Mesendoderm (in vitro differentiated cells): ENCODE results near the gene SMYD3.

Source experiments
- DNase-seq: peaks from one replicate; pipeline ENCODE4 v3.0.0; 2013
- H2AK5ac ChIP-seq: 2 replicates; pipeline ENCODE4 v1.6.1; 2013; ENCODE audit warnings: low read length, inconsistent platforms
- H2BK120ac ChIP-seq: 2 replicates; pipeline ENCODE4 v1.6.1; 2013; ENCODE audit warnings: low read depth, mild to moderate bottlenecking, low read length, moderate library complexity, mixed read lengths
- H2BK15ac ChIP-seq: replicated peaks from 2 replicates; pipeline ENCODE4 v1.6.1; 2013; ENCODE audit warnings: low read depth, mild to moderate bottlenecking, moderate library complexity
- H2BK5ac ChIP-seq: 2 replicates; pipeline ENCODE4 v1.6.1; 2013; ENCODE audit warnings: low read length, inconsistent platforms
- H3K18ac ChIP-seq: 2 replicates; pipeline ENCODE4 v1.6.1; 2013; ENCODE audit warnings: mild to moderate bottlenecking, low read length, mixed read lengths
- H3K23ac ChIP-seq: one replicate; pipeline ENCODE4 v1.6.1; 2013; ENCODE audit warnings: low read length
- H3K27ac ChIP-seq: 2 replicates; pipeline ENCODE4 v1.5.1; 2013; ENCODE audit warnings: low read depth, mild to moderate bottlenecking, inconsistent platforms, low read length, moderate library complexity
- H3K27me3 ChIP-seq: 2 replicates; pipeline ENCODE4 v1.6.1; 2013; ENCODE audit warnings: low read length, control low read depth, mild to moderate bottlenecking, inconsistent platforms; ENCODE audit not compliant: insufficient read depth, poor library complexity
- H3K36me3 ChIP-seq: 2 replicates; pipeline ENCODE4 v1.6.1; 2013; ENCODE audit warnings: low read length, inconsistent platforms; ENCODE audit not compliant: control insufficient read depth, insufficient read depth
- H3K4ac ChIP-seq: one replicate; pipeline ENCODE4 v1.6.1; 2013; ENCODE audit warnings: low read depth, mild to moderate bottlenecking, low read length, moderate library complexity
- H3K4me1 ChIP-seq: 2 replicates; pipeline ENCODE4 v1.6.1; 2013; ENCODE audit warnings: low read depth, low read length, inconsistent platforms; ENCODE audit not compliant: control insufficient read depth
- H3K4me2 ChIP-seq: 2 replicates; pipeline ENCODE4 v1.6.1; 2013; ENCODE audit warnings: low read length
- H3K4me3 ChIP-seq: 2 replicates; pipeline ENCODE4 v1.5.1; 2013; ENCODE audit warnings: mild to moderate bottlenecking, low read length
- H3K56ac ChIP-seq: one replicate; pipeline ENCODE4 v1.6.1; 2013; ENCODE audit warnings: low read length
- H3K79me1 ChIP-seq: 2 replicates; pipeline ENCODE4 v1.6.1; 2013; ENCODE audit warnings: low read length, inconsistent platforms
- H3K79me2 ChIP-seq: 2 replicates; pipeline ENCODE4 v1.6.1; 2013; ENCODE audit warnings: mild to moderate bottlenecking, low read length; ENCODE audit not compliant: control insufficient read depth, insufficient read depth
- H3K9ac ChIP-seq: 2 replicates; pipeline ENCODE4 v1.6.1; 2013; ENCODE audit warnings: low read length, inconsistent platforms
- H4K5ac ChIP-seq: one replicate; pipeline ENCODE4 v1.6.1; 2013; ENCODE audit warnings: low read length
- H4K8ac ChIP-seq: one replicate; pipeline ENCODE4 v1.6.1; 2013; ENCODE audit warnings: low read depth, mild to moderate bottlenecking, control low read depth, low read length, moderate library complexity
- WGBS: extraction: QIAGEN DNeasy Blood & Tissue Kit; methylation state at CpG from one replicate; pipeline ENCODE4 v1.1.7; 2013; ENCODE audit warnings: low lambda C conversion rate, missing lambda C conversion rate; ENCODE audit not compliant: insufficient coverage; ENCODE audit errors: extremely low coverage; 5-methylcytosine and 5-hydroxymethylcytosine counted together

SMYD3 gene

DNA sequence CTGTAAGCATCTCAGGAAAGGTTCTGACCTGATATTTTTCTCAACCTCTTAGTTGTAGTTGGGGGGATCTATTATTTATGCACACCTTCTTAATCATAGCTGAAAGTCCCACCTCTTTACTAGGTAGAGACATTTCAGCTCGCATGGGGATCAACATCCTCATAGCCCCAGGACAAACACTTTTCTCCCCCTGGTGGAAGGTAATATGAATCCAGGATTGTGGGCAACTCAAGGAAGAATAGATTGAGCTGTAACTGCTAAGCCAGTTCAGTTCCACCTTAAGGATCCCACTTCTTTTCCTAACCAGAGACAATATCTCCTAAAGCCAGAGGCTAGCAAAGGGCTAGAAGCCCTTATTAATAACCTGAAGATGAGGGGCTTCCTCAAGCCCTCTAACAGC lies 25.4 kb upstream of the SMYD3 start:
- Histone ChIP-seq H3K23ac (no peak overlapping the region), H2BK120ac (no peak overlapping the region), H3K27me3 (no peaks in the 10 kb centered on the region), H3K18ac (no peak overlapping the region), H3K4me3 (no peak overlapping the region), H3K4me1 (no peaks in the 10 kb centered on the region), H3K56ac (no peak overlapping the region), H3K36me3 (no peaks in the 10 kb centered on the region), H3K4me2 (no peak overlapping the region), H2AK5ac (no peak overlapping the region), H3K79me1 (no peaks in the 10 kb centered on the region), H2BK15ac (no peak overlapping the region), H2BK5ac (no peak overlapping the region), H4K8ac (no peak overlapping the region), H3K9ac (no peak overlapping the region), H4K5ac (no peak overlapping the region), H3K79me2 (no peaks in the 10 kb centered on the region), H3K4ac (no peak overlapping the region), H3K27ac (no peak overlapping the region)
- no CpG with 5 or more reads among the region's 1 CpG for WGBS
- no peak for DNase-seq

DNA sequence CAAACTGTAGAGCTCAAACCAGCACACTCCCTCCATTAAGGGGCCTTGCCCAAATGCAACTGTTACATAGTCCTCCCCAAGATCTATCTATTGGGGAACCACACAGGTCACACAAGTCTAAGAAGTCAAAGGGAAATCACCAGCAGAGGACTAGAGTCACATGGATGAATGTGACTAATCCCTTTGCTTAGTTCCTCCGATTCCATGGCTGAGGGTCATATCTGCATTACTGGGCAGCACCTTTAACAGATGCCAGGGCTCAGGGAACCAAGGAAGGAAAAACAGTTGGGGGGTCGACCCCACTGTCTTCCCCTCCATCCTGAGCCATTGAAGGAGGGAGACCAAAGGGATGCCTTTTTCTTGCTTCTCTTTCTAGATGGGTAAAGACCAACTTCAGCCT lies 23.4 kb upstream of the SMYD3 start:
- no peak overlapping the region for H4K8ac ChIP-seq
- no peaks in the 10 kb centered on the region for H3K36me3 ChIP-seq
- no peaks in the 10 kb centered on the region for H3K27me3 ChIP-seq
- no peak for DNase-seq
- H2BK5ac ChIP-seq, result no peak overlapping the region
- no peaks in the 10 kb centered on the region for H3K79me1 ChIP-seq
- WGBS, result no CpG with 5 or more reads among the region's 2 CpGs
- no peak overlapping the region for H2BK15ac ChIP-seq
- no peak overlapping the region for H3K9ac ChIP-seq
- H3K4me3 ChIP-seq, result no peak overlapping the region
- no peak overlapping the region for H2BK120ac ChIP-seq
- no peaks in the 10 kb centered on the region for H3K4me1 ChIP-seq
- H3K4ac ChIP-seq, result no peak overlapping the region
- H2AK5ac ChIP-seq, result no peak overlapping the region
- no peak overlapping the region for H3K4me2 ChIP-seq
- no peak overlapping the region for H3K27ac ChIP-seq
- no peak overlapping the region for H3K23ac ChIP-seq
- H3K56ac ChIP-seq, result no peak overlapping the region
- H4K5ac ChIP-seq, result no peak overlapping the region
- no peaks in the 10 kb centered on the region for H3K79me2 ChIP-seq
- no peak overlapping the region for H3K18ac ChIP-seq

DNA sequence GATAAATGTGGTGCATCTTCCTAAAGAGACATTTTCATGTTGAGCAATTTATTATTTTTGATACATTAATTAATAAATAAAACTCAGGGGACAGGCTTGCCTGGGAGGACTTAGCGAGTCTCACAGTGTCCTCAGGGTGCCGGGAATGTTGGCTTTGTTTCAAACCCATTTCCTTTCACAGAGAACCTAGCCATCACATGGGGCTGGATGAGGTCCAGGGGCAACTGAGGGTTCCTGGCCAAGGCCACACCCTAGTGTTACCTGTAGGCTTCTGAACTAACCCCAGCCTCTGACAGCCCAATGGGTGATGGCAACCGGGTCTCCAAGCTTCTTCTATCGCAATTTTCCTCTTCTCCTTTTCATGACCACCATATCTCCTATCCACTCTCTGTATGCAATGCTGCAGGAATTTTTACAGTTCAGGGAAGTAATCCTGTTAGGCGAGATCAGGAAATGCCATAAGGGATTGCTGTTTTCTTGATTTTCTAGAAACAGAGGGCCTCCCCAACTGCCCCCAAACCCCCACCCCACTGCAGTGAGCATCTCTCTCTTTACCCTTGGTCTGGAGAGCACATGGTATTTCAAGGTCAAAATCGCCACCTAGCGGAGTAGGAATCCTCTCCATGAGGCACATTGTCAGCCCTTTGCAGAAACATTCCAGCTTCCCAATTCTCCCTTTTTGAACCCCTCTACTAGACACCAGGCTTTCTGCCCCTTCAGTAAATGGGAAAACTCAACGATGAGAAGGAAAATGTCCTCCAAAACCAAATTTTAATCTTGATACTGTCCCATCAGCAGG lies 22.1 kb upstream of the SMYD3 start:
- Histone ChIP-seq H2BK120ac (no peak overlapping the region), H2AK5ac (no peak overlapping the region), H3K4me1 (no peaks in the 10 kb centered on the region), H4K8ac (no peak overlapping the region), H3K4me3 (no peak overlapping the region), H3K4ac (no peak overlapping the region), H3K56ac (no peak overlapping the region), H3K4me2 (no peak overlapping the region), H3K23ac (no peak overlapping the region), H3K18ac (no peak overlapping the region), H2BK15ac (no peak overlapping the region), H2BK5ac (no peak overlapping the region), H3K27me3 (no peaks in the 10 kb centered on the region), H4K5ac (no peak overlapping the region), H3K79me2 (no peaks in the 10 kb centered on the region), H3K27ac (no peak overlapping the region), H3K79me1 (no peaks in the 10 kb centered on the region), H3K9ac (no peak overlapping the region), H3K36me3 (no peaks in the 10 kb centered on the region)
- no peak for DNase-seq
- WGBS, result no CpG with 5 or more reads among the region's 8 CpGs

DNA sequence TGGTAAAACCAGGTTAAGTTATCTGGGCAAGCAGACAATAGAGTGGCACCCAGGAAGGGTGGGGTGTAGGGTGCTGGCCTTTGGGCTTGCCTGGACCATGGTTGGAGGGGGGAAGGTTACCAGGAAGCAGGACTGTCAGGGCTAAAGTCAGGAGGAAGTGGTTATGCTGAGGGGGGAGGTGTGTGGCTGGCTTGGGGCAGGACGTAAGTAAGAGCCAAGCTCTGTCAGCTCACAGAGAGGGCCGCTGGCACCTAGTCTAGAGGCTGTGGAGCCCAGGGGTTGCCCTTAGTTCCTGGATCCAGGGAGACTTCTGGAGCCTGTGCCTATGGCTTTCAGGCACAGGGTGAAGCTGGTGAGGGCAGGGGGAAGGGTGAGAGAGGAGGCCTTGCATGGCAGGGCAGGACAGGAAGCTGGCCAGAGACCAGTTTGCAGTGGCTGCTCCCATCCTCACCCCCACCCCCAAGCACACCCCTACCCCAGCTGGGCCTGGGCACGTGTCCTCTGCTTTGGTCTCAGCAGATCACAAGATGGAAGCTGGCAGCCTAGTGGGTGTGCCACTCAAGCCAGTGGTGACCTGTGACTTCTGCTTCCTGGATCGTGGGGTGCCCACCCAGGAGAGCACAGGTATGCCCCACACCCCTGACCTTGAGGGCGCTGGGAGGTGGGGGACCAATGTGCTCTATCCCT lies 20.5 kb upstream of the SMYD3 start:
- no peaks in the 10 kb centered on the region for H3K36me3 ChIP-seq
- no peaks in the 10 kb centered on the region for H3K4me1 ChIP-seq
- H3K4me2 ChIP-seq, result no peak overlapping the region
- no peak overlapping the region for H2BK5ac ChIP-seq
- no peak for DNase-seq
- WGBS, result no CpG with 5 or more reads among the region's 5 CpGs
- H3K79me1 ChIP-seq, result no peaks in the 10 kb centered on the region
- no peak overlapping the region for H3K4me3 ChIP-seq
- no peak overlapping the region for H3K56ac ChIP-seq
- no peak overlapping the region for H2BK120ac ChIP-seq
- no peak overlapping the region for H3K18ac ChIP-seq
- no peak overlapping the region for H2AK5ac ChIP-seq
- H4K5ac ChIP-seq, result no peak overlapping the region
- H3K79me2 ChIP-seq, result no peaks in the 10 kb centered on the region
- H3K23ac ChIP-seq, result no peak overlapping the region
- no peak overlapping the region for H3K9ac ChIP-seq
- H2BK15ac ChIP-seq, result no peak overlapping the region
- H4K8ac ChIP-seq, result no peak overlapping the region
- no peak overlapping the region for H3K4ac ChIP-seq
- H3K27me3 ChIP-seq, result no peaks in the 10 kb centered on the region
- H3K27ac ChIP-seq, result no peak overlapping the region

DNA sequence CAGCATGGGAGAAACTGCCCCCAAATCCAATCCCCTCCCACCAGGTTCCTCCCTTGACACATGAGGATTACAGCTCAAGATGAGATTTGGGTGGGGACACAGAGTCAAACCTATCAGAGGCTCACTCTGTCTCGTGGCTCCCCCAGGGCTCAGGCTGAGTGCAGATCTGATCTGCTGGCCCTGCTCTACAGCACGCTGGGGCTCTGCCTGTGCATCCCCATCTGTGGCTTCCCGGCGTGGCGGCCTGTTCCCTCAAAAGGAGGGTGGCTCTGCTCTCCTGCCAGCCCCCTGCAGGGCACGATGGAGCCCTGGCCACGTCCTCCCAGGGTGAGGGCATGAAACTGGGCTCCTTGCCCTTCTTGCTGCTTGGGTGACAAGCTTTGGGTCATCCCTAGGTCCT lies 19.8 kb upstream of the SMYD3 start:
- Histone ChIP-seq H3K18ac (no peak overlapping the region), H4K5ac (no peak overlapping the region), H3K4me2 (no peak overlapping the region), H3K9ac (no peak overlapping the region), H3K79me2 (no peaks in the 10 kb centered on the region), H2BK120ac (no peak overlapping the region), H2BK5ac (no peak overlapping the region), H2BK15ac (no peak overlapping the region), H3K27ac (no peak overlapping the region), H3K4me3 (no peak overlapping the region), H3K56ac (no peak overlapping the region), H3K36me3 (no peaks in the 10 kb centered on the region), H2AK5ac (no peak overlapping the region), H3K23ac (no peak overlapping the region), H3K4ac (no peak overlapping the region), H4K8ac (no peak overlapping the region), H3K4me1 (no peaks in the 10 kb centered on the region), H3K27me3 (no peaks in the 10 kb centered on the region), H3K79me1 (no peaks in the 10 kb centered on the region)
- no peak for DNase-seq
- WGBS, result no CpG with 5 or more reads among the region's 7 CpGs
